PC-9 (cell line): ENCODE results near the gene RBMS3. TPM values are rescaled to one million over a fixed set of nuclear protein-coding genes. Genes with fewer than 3 reads are reported as not detected.

Experiments
- BruUV-seq: library from RNA; stranded (reverse); fragments of 400-500 nt; replicated peaks from 2 replicates; lab custom pipeline; 2021; lab: Mats Ljungman, UMichigan
- CTCF ChIA-PET: fragments of 300-600 bp; sonication (Branson Sonifier 250); formaldehyde crosslinking; loops from one replicate; lab custom pipeline; 2022; ENCODE audit warnings: antibody characterized with exemption; lab: Charles Lee
- POLR2A ChIA-PET: fragments of 300-600 bp; sonication (Branson Sonifier 250); formaldehyde crosslinking; loops from one replicate; lab custom pipeline; 2022; ENCODE audit warnings: antibody characterized with exemption; ENCODE audit not compliant: unreplicated experiment; lab: Charles Lee
- DNase-seq, 2 experiments: peaks; one replicate each; pipeline versions ENCODE4 v3.0.0 to v3.0.0-alpha.2; 2015 to 2022; ENCODE audit warnings: mixed read lengths in 1 of 2
- H2AFZ ChIP-seq: fragments of 200-600 bp; sonication (generic); 2 replicates; pipeline ENCODE4 v1.8.1; 2017; ENCODE audit warnings: antibody characterized with exemption
- H3F3A ChIP-seq: fragments of 200-600 bp; sonication (generic); 2 replicates; pipeline ENCODE4 v1.8.1; 2017; ENCODE audit warnings: antibody characterized with exemption, mild to moderate bottlenecking, low read depth; ENCODE audit not compliant: insufficient read depth
- H3K27ac ChIP-seq: fragments of 200-600 bp; sonication (generic); 2 replicates; pipeline ENCODE4 v1.6.1; 2016; ENCODE audit warnings: mixed run types
- H3K27me3 ChIP-seq: fragments of 200-600 bp; sonication (generic); 2 replicates; pipeline ENCODE4 v1.6.1; 2016; ENCODE audit warnings: low read depth, mixed run types; ENCODE audit not compliant: insufficient read depth
- H3K36me3 ChIP-seq: fragments of 200-600 bp; sonication (generic); 2 replicates; pipeline ENCODE4 v1.6.1; 2016; ENCODE audit warnings: low read depth, mixed run types
- H3K4me1 ChIP-seq: fragments of 200-600 bp; sonication (generic); replicated peaks from 2 replicates; pipeline ENCODE4 v1.6.1; 2016; ENCODE audit warnings: mixed run types; ENCODE audit not compliant: insufficient read depth
- H3K4me2 ChIP-seq: fragments of 200-600 bp; sonication (generic); 2 replicates; pipeline ENCODE4 v1.6.1; 2017; ENCODE audit warnings: mixed run types
- H3K4me3 ChIP-seq: fragments of 200-600 bp; sonication (generic); 2 replicates; pipeline ENCODE4 v1.6.1; 2016; ENCODE audit warnings: mixed run types
- H3K79me2 ChIP-seq: fragments of 200-600 bp; sonication (generic); 2 replicates; pipeline ENCODE4 v1.6.1; 2017; ENCODE audit warnings: low read depth, mixed run types
- H3K9me2 ChIP-seq: fragments of 200-600 bp; sonication (generic); 2 replicates; pipeline ENCODE4 v1.8.1; 2017; ENCODE audit warnings: mild to moderate bottlenecking; ENCODE audit not compliant: insufficient read depth
- H3K9me3 ChIP-seq: fragments of 200-600 bp; sonication (generic); 2 replicates; pipeline ENCODE4 v1.8.1; 2016; ENCODE audit warnings: low read depth; ENCODE audit not compliant: insufficient read depth
- H4K20me1 ChIP-seq: fragments of 200-600 bp; sonication (generic); 2 replicates; pipeline ENCODE4 v1.8.1; 2017; ENCODE audit not compliant: insufficient read depth
- EZH2 ChIP-seq: fragments of 200-600 bp; sonication (generic); IDR thresholded peaks from 2 replicates; pipeline ENCODE4 v1.8.0; 2017; ENCODE audit warnings: antibody characterized with exemption, low read depth
- intact Hi-C: fragments of 100-400 bp; cut with micrococcal nuclease; formaldehyde crosslinking; loops from one replicate; pipeline ENCODE4 v1.10.0; 2022; ENCODE audit not compliant: unreplicated experiment
- total RNA-seq: library from RNA; stranded (reverse); gene quantifications from 2 replicates; pipeline ENCODE4 v1.2.3, GENCODE V29; 2021
- TF ChIP-seq, protein P1 (sequence below): fragments of 200-600 bp; sonication (generic); conservative IDR thresholded peaks from 2 replicates; pipeline ENCODE4 v1.6.1; 2017; ENCODE audit warnings: mixed run types, antibody characterized with exemption, mild to moderate bottlenecking, moderate library complexity

Gene RBMS3
- total RNA-seq, 1 experiment from 2014 or later, result 3.5 TPM

DNA sequence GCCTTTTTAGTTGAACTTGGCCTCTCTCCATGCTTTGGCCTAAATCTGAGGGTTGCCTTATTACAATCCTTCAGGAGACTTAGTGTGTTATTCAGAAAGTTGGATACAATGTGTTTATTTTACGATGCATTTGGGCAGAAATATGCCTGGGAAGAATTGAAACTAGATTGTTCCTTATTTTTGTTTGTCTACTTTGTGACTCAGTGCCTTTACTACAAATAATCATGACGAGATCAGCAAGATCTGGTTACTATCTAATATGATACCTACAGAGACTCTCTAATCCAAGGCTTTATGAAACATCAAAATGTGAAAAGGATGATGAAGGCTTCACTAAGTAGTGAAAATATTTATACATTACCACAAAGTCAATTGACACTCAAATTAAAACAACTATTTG is 82.2 kb downstream of the RBMS3 start:
- Histone ChIP-seq H3K9me2 (no peaks in the 10 kb centered on the region), H3K36me3 (no peaks in the 10 kb centered on the region), H4K20me1 (no peaks in the 10 kb centered on the region), H3K4me2 (no peak overlapping the region), H3K27me3 (no peaks in the 10 kb centered on the region), H3K27ac (no peak overlapping the region), H3K4me1 (no peaks in the 10 kb centered on the region), H3K79me2 (no peaks in the 10 kb centered on the region), H2AFZ (no peak overlapping the region), H3K9me3 (no peaks in the 10 kb centered on the region), H3K4me3 (no peak overlapping the region), H3F3A (no peaks in the 10 kb centered on the region)
- BruUV-seq, result no TSS peak
- POLR2A ChIA-PET, result no interaction called here
- DNase-seq, result no peak
- CTCF ChIA-PET, result no interaction called here
- TF ChIP-seq, protein P1, sequence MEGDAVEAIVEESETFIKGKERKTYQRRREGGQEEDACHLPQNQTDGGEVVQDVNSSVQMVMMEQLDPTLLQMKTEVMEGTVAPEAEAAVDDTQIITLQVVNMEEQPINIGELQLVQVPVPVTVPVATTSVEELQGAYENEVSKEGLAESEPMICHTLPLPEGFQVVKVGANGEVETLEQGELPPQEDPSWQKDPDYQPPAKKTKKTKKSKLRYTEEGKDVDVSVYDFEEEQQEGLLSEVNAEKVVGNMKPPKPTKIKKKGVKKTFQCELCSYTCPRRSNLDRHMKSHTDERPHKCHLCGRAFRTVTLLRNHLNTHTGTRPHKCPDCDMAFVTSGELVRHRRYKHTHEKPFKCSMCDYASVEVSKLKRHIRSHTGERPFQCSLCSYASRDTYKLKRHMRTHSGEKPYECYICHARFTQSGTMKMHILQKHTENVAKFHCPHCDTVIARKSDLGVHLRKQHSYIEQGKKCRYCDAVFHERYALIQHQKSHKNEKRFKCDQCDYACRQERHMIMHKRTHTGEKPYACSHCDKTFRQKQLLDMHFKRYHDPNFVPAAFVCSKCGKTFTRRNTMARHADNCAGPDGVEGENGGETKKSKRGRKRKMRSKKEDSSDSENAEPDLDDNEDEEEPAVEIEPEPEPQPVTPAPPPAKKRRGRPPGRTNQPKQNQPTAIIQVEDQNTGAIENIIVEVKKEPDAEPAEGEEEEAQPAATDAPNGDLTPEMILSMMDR, result no peak
- no peak for TF ChIP-seq EZH2
- intact Hi-C loops, result no loop called here

DNA sequence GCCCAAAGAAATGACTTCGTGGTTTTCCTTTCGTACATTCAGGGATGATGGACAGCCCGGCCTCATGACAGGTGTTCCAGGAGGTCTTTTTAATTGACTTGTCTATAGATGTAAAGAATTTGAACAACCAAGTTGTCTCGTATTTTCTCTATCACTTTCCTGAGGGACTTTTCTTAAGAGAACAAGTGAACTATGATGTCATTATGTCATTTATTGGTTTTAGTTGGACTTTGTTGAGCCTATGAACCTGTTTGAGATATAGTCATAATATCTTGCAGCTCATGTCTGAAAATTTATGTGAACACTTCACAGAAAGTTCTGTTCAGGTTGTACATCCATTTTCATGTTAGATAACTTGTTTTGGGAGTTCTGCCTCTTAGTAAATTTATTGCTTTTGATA is 89.2 kb downstream of the RBMS3 start:
- Histone ChIP-seq H3K27ac (no peak overlapping the region), H3F3A (no peaks in the 10 kb centered on the region), H3K4me2 (no peak overlapping the region), H3K36me3 (no peaks in the 10 kb centered on the region), H3K9me3 (no peaks in the 10 kb centered on the region), H3K4me1 (no peaks in the 10 kb centered on the region), H3K9me2 (no peaks in the 10 kb centered on the region), H4K20me1 (no peaks in the 10 kb centered on the region), H3K4me3 (no peak overlapping the region), H3K79me2 (no peaks in the 10 kb centered on the region), H2AFZ (no peak overlapping the region), H3K27me3 (no peaks in the 10 kb centered on the region)
- ChIA-PET POLR2A (no interaction called here), CTCF (no interaction called here)
- intact Hi-C loops, result no loop called here
- TF ChIP-seq EZH2, result no peak
- TF ChIP-seq, protein P1, result no peak
- no peak for DNase-seq
- no TSS peak for BruUV-seq

DNA sequence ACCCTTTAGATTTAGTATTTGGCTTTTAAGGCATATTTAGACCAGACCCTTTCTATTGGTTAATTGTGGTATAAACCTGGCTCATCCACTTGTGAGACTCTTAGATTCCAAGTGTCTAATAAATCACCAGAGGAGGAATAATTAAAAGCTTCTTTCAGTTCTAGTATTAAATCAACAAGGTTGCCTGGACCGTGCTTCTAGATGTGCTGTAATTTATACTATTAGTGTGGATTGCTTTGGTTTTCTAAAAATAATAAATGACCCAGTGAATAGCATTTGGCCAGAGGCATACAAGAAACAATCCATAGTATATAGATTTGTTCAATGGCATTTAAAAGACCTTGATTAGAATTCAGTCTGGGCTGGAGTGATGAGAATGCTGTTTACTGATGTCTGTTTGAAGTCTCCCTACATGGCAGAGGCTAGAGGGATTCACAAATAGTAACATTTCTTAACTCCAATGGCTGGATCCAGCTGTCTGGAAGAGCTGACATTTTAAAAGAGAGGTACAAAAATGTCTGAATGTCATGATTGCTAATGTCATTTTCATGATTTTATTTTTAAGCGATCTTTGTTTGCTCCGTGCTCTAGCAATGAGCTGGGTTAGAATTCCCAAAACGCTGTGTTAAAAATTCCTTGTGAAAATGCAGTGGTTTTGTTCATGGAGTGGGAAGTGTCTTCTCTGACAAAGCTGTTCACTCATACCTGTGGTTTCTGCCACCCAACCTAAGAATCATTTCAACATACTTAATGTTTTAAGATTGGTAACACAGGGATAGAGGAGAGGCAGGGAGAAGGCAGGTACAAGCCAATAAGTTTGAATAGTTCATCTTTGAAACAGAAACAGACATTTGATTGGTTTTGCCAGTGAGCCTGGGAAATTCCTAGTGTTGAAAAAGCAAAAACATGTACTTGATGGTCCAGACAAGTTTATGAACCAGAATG is 89.9 kb downstream of the RBMS3 start:
- no peaks in the 10 kb centered on the region for H3K79me2 ChIP-seq
- H3K9me2 ChIP-seq, result no peaks in the 10 kb centered on the region
- CTCF ChIA-PET, result no interaction called here
- intact Hi-C loops, result no loop called here
- no peak for DNase-seq
- BruUV-seq, result no TSS peak
- H3K36me3 ChIP-seq, result no peaks in the 10 kb centered on the region
- no peak overlapping the region for H3K27ac ChIP-seq
- TF ChIP-seq EZH2, result no peak
- TF ChIP-seq, protein P1, result no peak
- H2AFZ ChIP-seq, result no peak overlapping the region
- H3K4me2 ChIP-seq, result no peak overlapping the region
- H3K4me1 ChIP-seq, result no peaks in the 10 kb centered on the region
- H3K27me3 ChIP-seq, result no peaks in the 10 kb centered on the region
- no peak overlapping the region for H3K4me3 ChIP-seq
- no peaks in the 10 kb centered on the region for H3F3A ChIP-seq
- no peaks in the 10 kb centered on the region for H4K20me1 ChIP-seq
- POLR2A ChIA-PET, result no interaction called here
- H3K9me3 ChIP-seq, result no peaks in the 10 kb centered on the region
